GM23338 (cell line): ENCODE measurements around the gene ATP5IF1.

Experiments
- CTCF ChIP-seq, 2 experiments: fragments of 200-600 bp in 1 of 2; sonication (generic) in 1 of 2; conservative IDR thresholded peaks; 2 replicates each; pipeline versions ENCODE4 v1.5.1 to v1.6.1; 2016 to 2017; ENCODE audit warnings: antibody characterized with exemption in 2 of 2, low read depth in 2 of 2, mild to moderate bottlenecking in 2 of 2, moderate library complexity in 1 of 2
- EZH2 ChIP-seq: fragments of 200-600 bp; sonication (generic); IDR thresholded peaks from one replicate; pipeline ENCODE4 v1.8.0; 2017; ENCODE audit warnings: antibody characterized with exemption, mild to moderate bottlenecking, low read depth; ENCODE audit not compliant: unreplicated experiment
- EZH2phosphoT487 ChIP-seq: fragments of 200-600 bp; sonication (generic); IDR thresholded peaks from one replicate; pipeline ENCODE4 v1.8.1; 2018; ENCODE audit warnings: antibody characterized with exemption; ENCODE audit not compliant: unreplicated experiment
- JUNB ChIP-seq: IDR thresholded peaks from one replicate; pipeline ENCODE4 v1.6.1; 2016; ENCODE audit warnings: antibody characterized with exemption; ENCODE audit not compliant: unreplicated experiment
- POLR2AphosphoS5 ChIP-seq: IDR thresholded peaks from 2 replicates; pipeline ENCODE4 v1.6.1; 2016; ENCODE audit warnings: antibody characterized with exemption, low read depth
- REST ChIP-seq: IDR thresholded peaks from one replicate; pipeline ENCODE4 v1.6.1; 2018; ENCODE audit warnings: antibody characterized with exemption; ENCODE audit not compliant: unreplicated experiment

- TF ChIP-seq CTCF (conservative IDR thresholded peaks at IDR 0.05; ENCODE audit: low read depth in 2 of 2) (no peak), EZH2phosphoT487 (no peak), EZH2 (no peak), REST (no peak), POLR2AphosphoS5 (no peak), JUNB (no peak)
Measured at GRCh38 chr1:28197682-28198415, 38.1 kb upstream of the ATP5IF1 start.
